Epithelial cell of prostate (primary cell): Measurements from ENCODE around the gene GRIN3B.

Experiments
- DNase-seq: peaks from one replicate; pipeline ENCODE4 v3.0.0-alpha.2; 2011; ENCODE audit warnings: low read depth, low spot score
- H3K27ac ChIP-seq: fragments of 450-650 bp; 2 replicates; pipeline ENCODE4 v1.5.1; 2017; ENCODE audit warnings: mild to moderate bottlenecking

GRIN3B gene

DNA sequence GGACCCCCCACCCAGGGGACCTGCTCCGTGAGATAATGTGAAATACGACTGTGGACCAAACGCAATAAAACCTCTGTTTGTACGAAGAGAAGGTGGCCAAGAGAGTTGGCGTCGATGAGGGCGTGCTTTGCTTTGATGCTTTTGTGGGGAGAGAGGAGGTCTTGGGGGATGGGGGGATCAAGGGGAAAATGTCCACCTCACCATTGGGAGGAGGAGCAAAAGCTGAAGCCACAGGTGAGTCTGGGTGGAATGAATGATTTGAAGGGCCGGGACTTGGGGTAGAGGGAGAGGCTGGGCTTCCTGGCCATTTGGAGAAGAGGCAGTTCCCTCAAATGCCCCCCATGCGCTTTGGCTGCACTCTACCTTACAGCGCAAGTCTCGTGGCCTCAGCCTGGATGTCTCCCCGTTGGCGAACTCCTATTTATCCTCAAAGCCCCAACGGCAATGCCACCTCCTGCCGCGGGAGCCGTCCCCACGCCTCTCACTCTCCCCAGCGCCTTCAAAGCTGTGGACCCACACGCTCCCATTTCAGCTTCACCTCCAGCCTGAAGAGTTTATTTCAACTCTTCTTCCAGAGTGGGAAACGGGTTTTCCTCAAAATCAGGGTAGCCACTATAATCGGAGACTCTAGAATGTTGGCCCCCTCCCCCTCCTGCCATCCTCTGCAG is 38.9 kb downstream of the GRIN3B start:
- no peak for DNase-seq
- H3K27ac ChIP-seq = peak overlapping the region; percentile 66

DNA sequence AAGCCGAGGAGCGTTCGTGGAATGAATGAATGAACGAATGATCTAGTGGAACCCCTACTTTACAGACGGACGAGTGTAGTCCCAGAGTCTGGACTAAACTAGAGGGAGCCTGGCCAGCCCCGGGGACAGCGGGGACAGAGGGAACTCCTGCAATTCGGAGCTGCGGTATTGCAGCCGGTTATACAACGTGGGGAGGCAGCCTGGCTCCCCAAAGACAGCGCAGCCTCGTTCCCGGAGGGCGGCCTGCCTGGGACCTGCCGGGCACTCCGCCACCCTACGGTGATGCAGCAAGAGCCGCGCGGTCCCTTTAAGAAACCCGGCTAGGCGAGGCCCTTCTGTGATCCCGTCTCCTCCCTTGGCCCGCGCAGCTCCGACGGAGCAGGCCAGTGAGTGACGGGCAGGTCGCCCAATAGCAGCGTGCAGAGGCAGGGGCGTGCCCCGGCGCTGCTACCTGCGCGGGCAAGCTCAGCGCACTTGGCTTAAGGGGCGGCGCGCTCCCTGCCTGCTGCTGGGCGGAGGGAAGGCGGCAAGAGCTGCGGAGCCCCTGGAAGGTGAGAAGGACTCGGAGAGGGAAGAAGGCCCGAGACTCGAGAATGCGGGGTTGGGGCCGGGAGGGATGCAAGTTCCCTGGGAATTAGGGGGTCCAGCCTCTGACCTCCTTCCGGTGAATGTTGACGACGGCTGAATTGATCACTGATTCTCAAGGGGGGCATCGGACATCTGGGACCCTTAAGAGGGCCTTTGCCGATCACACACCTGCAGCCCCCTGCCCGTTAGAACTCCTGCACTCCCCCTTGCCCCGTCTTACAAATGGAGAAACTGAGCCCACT is 39.6 kb downstream of the GRIN3B start, which contains the start of gene ABCA7:
ABCA7 (plus strand) TSS at position 462 of the 830 bp plus-strand sequence. CDS start 1,255 bp downstream, outside the sequence.
- DNase-seq = peak; percentile 92
- H3K27ac ChIP-seq = peak within 1 kb of the TSS; percentile 66

DNA sequence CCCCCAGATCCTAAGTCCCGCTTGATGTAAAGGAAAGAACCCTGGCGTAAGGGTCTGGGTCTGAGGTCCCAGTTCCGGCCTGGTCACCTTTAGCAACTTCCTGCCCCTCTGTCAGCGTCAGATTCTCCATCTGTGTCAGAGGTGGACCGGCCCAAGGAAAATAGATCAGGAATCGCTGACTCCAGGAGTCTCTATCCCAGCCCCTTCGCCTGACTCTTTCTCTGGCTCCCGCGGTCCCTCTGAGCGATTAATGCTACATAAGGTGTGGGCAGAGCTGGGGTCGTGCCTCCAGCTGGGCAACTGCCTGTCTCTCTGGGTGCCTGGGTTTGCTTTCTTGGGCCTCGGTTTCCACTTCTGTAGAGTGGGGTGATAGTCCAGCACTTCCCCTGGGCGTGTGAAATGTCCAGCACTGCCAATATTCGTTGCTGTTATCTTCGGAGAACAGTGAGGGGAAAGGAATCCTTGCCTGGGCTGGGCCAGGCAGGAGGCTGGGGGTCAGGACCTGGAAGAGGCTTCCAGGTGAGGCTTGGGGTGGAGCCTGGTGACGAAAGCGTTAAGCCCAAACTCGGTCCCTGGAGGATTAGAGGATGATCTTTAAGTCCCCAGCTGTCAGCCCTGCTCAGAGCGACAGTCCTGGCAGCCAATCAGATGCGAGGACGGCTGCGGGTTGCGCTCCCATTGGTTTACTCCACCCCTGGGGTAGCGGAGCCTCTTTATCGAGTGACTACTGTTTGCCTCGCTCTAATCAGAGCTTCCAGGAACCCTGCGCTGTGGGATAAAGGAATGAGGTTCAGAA is 40.5 kb downstream of the GRIN3B start:
- DNase-seq = peak; percentile 76
- peak overlapping the region; percentile 66 for H3K27ac ChIP-seq

DNA sequence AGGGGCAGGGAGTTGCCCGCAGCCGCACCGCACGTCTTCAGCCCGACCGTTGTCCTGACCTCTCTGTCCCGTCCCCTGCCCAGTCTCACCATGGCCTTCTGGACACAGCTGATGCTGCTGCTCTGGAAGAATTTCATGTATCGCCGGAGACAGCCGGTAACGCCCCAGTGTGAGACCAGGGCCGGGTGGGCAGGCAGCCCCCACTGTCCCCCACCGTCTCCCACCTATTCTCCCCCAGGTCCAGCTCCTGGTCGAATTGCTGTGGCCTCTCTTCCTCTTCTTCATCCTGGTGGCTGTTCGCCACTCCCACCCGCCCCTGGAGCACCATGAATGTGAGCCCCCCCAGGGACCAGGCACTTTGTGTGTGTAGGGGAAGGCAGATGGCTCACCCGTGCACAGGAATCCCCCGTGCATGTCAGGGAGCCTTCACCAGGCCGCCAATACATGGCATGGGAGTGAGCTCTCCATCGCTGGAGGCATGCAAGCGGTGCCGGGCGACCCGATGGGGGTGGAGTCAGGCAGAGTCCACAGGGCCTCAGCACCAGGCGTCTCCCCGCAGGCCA is 41.1 kb downstream of the GRIN3B start:
- no peak overlapping the region for H3K27ac ChIP-seq
- no peak for DNase-seq

DNA sequence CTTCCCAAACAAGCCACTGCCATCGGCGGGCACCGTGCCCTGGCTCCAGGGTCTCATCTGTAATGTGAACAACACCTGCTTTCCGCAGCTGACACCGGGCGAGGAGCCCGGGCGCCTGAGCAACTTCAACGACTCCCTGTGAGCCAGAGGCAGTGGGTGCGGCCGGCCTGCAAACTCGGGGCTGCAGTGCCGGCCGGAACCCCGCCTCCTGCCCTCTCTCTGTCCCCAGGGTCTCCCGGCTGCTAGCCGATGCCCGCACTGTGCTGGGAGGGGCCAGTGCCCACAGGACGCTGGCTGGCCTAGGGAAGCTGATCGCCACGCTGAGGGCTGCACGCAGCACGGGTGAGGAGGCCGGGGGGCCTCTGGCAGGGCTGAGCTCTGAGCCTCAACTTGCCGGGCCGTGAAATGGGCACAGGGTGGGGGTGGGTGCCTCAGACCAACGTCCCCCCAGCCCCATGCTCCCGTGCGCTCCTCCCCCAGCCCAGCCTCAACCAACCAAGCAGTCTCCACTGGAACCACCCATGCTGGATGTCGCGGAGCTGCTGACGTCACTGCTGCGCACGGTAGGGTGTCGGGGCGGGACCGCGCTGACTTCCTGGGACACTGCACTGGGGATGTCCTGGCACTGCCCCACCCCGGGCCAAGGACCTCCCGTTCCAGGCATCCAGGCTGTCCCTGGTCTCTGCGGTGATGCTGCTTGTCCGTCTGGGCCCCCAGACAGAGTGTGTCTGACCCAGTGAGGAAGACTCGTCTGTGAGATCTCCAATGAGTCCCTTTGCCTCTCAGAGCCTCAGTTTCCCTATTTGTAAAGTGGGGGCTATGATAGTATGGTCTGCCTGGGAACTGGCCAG is 41.8 kb downstream of the GRIN3B start:
- no peak for DNase-seq
- H3K27ac ChIP-seq = no peak overlapping the region

DNA sequence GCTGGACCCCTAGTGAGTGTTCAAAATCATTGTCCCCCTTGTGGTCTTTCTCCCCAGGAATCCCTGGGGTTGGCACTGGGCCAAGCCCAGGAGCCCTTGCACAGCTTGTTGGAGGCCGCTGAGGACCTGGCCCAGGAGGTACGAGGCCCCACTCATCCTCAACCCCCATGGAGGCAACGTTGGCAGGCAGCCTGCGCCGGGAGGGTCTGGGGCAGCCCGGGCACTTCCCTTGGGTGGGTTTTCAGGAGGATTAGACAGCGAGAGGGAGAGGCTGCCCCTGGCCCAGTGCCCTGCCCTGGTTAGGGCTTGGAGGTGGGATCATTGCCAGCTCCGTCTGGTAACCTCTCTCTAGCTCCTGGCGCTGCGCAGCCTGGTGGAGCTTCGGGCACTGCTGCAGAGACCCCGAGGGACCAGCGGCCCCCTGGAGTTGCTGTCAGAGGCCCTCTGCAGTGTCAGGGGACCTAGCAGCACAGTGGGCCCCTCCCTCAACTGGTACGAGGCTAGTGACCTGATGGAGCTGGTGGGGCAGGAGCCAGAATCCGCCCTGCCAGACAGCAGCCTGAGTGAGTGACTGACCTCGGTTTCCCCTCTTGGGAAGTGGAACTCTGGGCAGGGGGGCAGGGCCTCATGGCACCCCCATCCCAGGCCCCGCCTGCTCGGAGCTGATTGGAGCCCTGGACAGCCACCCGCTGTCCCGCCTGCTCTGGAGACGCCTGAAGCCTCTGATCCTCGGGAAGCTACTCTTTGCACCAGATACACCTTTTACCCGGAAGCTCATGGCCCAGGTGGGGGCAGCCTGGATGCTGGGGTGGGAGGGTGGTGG is 42.7 kb downstream of the GRIN3B start:
- no peak overlapping the region for H3K27ac ChIP-seq
- DNase-seq = no peak

DNA sequence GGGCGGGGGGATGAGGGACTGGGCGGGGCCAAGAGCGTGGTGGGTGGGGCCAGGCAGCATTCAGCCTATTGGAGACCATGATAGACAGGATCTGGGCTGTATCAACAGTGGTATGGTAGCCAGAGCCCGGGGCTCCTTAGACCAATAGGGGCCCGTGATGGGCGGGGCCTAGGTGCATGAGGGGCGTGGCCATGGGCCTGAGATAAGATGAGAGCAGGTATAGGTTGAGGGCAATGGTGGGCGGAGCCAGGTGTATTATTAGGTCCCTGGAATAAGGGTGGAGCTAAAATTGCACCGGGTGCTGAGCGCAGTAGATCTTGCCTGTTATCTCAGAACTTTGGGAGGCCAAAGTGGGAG is 45.0 kb downstream of the GRIN3B start:
- no peak overlapping the region for H3K27ac ChIP-seq
- DNase-seq = no peak

DNA sequence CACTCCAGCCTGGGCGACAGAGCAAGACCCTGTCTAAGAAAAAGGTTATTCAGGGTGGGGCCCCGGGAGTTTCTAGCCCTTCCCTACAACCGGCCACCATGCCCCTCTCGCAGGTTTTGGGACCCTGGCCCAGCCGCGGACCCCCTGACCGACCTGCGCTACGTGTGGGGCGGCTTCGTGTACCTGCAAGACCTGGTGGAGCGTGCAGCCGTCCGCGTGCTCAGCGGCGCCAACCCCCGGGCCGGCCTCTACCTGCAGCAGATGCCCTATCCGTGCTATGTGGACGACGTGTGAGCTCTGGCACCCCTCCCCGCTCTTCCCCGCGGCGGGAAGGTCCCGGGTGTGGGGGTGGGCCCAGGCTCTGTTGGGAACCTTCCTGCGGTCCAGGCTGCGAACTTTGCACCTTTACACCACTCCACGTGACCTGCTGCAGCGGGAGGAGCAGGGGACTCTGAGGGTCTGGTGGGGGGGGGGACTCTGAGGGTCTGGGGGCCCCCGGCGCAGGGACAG is 46.0 kb downstream of the GRIN3B start:
- no peak overlapping the region for H3K27ac ChIP-seq
- no peak for DNase-seq

DNA sequence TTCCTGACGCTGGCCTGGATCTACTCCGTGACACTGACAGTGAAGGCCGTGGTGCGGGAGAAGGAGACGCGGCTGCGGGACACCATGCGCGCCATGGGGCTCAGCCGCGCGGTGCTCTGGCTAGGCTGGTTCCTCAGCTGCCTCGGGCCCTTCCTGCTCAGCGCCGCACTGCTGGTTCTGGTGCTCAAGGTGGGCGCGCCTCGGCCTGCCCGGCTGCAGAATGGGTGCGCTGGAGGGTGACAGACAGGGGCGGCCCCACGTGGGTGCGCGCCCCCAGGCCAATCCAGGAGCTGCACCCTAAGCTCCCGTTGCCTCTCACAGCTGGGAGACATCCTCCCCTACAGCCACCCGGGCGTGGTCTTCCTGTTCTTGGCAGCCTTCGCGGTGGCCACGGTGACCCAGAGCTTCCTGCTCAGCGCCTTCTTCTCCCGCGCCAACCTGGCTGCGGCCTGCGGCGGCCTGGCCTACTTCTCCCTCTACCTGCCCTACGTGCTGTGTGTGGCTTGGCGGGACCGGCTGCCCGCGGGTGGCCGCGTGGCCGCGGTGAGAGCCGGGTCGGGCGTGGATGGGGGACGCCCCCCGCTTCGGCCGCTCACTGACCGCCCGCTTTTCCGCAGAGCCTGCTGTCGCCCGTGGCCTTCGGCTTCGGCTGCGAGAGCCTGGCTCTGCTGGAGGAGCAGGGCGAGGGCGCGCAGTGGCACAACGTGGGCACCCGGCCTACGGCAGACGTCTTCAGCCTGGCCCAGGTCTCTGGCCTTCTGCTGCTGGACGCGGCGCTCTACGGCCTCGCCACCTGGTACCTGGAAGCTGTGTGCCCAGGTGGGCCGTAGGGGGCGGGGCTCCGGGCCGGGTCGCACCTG is 46.8 kb downstream of the GRIN3B start:
- no peak for DNase-seq
- H3K27ac ChIP-seq = no peak overlapping the region

DNA sequence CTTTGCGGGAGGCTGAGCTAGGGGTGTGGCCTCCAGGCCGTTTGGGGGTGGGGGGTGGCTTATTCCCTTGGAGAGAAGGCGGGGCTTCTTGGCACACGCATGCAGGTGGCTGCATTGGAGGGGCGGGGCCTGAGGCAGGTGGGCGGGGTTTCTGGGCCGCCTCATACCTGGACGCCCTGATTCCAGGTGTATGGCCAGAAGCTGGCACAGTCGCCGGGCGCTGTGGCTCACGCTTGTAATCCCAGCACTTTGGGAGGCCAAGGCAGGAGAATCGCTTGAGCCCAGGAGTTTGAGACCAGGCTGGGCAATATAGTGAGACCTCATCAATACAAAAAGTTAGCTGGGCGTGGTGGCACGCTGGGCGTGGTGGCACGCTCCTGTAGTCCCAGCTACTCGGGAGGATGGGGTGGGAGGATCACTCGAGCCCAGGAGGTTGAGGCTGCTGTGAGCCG is 47.5 kb downstream of the GRIN3B start:
- H3K27ac ChIP-seq = no peak overlapping the region
- no peak for DNase-seq

DNA sequence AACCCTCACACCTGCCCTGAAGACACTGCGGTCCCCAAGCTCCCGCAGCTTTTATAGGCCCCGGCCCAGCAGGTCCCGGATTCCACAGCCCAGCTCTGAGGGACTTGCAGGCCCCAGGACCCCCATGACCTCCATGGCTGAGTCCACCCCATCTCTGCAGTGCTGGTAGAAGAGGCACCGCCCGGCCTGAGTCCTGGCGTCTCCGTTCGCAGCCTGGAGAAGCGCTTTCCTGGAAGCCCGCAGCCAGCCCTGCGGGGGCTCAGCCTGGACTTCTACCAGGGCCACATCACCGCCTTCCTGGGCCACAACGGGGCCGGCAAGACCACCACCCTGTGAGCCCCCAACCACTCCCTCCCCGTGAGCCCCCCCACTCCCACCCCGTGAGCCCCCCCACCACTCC is 48.9 kb downstream of the GRIN3B start:
- no peak overlapping the region for H3K27ac ChIP-seq
- DNase-seq = no peak

DNA sequence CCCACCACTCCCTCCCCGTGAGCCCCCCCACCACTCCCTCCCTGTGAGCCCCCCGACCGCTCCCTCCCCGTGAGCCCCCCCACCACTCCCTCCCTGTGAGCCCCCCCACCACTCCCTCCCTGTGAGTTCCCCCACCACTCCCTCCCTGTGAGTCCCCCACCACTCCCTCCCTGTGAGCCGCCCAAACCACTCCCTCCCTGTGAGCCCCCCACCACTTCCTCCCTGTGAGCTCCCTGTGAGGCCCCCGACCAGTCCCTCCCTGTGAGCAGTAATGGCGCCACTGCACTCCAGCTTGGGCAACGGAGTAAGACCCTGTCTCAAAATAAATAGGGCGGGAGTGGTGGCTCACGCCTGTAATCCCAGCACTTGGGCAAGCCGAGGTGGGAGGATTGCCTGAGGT is 49.6 kb downstream of the GRIN3B start:
- no peak for DNase-seq
- no peak overlapping the region for H3K27ac ChIP-seq

DNA sequence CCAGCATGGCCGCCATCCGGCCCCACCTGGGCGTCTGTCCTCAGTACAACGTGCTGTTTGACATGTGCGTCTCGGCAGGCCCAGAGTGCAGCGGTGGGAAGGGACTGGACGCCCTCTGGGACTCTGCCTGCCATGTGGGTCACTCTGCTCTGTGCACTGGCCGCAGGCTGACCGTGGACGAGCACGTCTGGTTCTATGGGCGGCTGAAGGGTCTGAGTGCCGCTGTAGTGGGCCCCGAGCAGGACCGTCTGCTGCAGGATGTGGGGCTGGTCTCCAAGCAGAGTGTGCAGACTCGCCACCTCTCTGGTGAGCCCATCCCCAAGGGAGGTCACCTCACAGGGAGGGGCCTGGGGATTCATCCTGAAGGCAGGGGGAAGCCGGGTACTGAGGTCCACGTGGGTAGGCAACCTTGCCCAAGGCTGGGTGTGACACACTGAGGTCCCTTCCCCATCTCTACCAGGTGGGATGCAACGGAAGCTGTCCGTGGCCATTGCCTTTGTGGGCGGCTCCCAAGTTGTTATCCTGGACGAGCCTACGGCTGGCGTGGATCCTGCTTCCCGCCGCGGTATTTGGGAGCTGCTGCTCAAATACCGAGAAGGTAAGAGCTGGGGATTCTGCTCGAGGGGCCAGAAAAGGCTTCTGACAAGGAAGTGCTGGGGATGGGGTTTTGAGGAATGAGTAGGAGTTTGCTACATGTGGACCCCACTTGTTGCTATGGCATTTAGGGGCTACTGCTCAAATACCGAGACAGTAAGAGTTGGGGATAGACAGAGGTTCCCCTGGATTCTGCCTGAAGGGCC is 51.0 kb downstream of the GRIN3B start:
- no peak for DNase-seq

DNA sequence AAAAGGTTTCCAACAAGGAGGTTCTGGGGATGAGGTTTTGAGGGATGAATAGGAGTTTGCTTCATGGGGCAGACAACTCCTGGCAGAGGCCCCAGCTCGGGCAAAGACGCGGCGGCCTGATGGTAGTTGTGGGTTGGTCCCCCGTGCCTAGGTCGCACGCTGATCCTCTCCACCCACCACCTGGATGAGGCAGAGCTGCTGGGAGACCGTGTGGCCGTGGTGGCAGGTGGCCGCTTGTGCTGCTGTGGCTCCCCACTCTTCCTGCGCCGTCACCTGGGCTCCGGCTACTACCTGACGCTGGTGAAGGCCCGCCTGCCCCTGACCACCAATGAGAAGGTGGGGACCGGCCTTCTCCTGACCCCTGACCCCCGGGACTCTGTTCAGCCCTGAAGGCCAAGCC is 51.6 kb downstream of the GRIN3B start:
- no peak for DNase-seq
- no peak overlapping the region for H3K27ac ChIP-seq

More for the DNA sequence above, 51.0 kb downstream of the GRIN3B start:
- H3K27ac ChIP-seq = no peak overlapping the region

DNA sequence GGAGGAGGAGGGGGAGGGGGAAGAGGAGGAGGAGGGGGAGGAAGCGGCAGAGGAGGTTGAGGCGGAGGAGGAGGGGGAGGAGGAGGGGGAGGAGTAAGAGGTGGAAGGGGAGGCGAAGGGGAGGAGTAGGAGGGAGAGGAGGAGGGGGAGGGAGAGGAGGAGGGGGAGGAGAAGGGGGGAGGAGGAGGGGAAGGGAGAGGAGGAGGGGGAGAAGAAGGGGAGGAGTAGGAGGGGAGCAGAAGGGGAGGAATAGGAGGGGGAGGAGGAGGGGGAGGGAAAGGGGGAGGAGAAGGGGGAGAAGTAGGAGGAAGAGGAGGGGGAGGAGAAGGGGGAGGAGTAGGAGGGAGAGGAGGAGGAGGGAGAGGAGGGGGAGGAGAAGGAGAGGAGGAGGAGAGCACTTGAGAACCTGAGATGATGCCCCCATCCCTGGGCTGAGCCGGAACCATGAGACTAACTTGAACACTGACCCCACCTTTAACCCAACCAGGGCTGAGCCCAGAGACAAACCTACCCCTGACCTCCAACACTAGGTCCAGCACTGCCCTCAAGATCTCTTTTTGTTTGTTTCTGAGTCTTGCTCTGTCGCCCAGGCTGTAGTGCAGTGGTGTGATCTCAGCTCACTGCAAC is 52.2 kb downstream of the GRIN3B start:
- no peak for DNase-seq
- H3K27ac ChIP-seq = no peak overlapping the region
